ENCODE results near the gene GPR89A.
"Not testable (repeated sequence)": the region's sequence is repeated elsewhere in the genome, so short reads cannot be mapped to it uniquely, and the experiment has no call there.

GPR89A gene

DNA sequence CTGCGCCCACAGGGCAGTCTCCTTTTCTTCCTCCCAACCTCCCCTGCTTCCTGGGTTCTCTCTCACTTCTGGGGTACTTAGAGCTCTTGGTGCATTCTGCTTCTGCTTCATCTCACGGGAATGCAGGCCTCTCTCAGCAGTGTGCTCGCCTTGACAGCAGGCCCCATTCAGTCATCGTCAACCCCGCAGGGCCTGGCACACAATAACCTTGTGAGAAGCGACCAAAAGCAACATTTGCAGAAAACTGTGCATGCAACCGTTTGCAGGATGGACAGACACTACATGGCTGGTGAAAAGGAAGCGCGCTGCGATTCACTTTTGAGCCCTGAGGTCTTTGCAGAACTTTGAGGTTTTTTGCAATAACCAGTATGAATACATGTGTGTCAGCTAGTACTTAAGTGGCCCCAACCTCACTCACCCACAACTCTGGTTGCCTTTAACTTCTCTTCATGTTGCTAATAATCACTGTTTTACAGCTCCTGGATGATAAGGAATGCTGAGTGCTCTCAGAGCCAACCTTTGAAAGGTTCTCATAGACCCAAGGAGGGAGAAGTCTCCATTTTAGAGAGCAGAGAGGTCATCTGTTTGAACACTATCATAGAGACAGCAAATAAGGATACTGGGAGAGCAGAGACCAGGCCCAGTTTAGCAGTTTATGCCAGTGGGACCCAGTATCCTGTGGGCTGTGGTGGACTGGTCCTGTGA lies 109.0 kb downstream of the GPR89A start:
- in situ Hi-C loops (cut with HindIII; ENCODE audit: low sequenced_read_pairs) = no loop called here

- in situ Hi-C loops (cut with HindIII; ENCODE audit: low sequenced_read_pairs) = no loop called here
Observed at GRCh38 chr1:145717833-145718232, 110.0 kb downstream of the GPR89A start.

DNA sequence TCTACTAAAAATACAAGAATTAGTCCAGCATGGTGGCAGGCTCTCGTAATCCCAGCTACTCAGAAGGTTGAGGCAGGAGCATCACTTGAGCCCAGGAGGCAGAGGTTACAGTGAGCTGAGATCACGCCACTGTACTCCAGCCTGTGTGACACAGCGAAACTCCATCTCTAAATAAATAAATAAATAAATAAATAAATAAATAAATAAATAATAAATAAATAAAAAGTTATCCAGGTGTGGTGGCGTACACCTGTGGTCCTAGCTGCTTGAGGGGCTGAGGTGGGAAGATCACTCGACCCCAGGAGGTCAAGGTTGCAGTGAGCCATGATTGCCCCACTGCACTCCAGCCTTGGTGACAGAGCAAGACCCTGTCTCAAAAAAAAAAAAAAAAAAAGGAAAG lies 110.7 kb downstream of the GPR89A start:
- in situ Hi-C loops (cut with HindIII; ENCODE audit: low sequenced_read_pairs) = not testable (repeated sequence)

GRCh38 chr1:145719230-145720079 lies 111.7 kb downstream of the GPR89A start, which contains the start of gene CD160:
Gene CD160, plus strand, starts transcription at chr1:145719499. Its CDS starts 8,829 bp downstream, at chr1:145728328.
- in situ Hi-C loops (cut with HindIII; ENCODE audit: low sequenced_read_pairs) = no loop called here
